ENCODE data around the gene KCNG3.

The KCNG3 gene

GRCh38 chr2:42486145-42486906 is 7.5 kb downstream of the KCNG3 start:
- no peak for TF ChIP-seq CTCF (IDR thresholded peaks at IDR 0.05)
- no peak for DNase-seq (ENCODE audit: low spot score)

GRCh38 chr2:42480402-42480801 is 13.4 kb downstream of the KCNG3 start:
- TF ChIP-seq CTCF (IDR thresholded peaks at IDR 0.05): no peak
- no peak overlapping the region for H3K4me3 ChIP-seq
- no peak overlapping the region for H3K27ac ChIP-seq
- no peak for DNase-seq (ENCODE audit: low spot score)

More at GRCh38 chr2:42486145-42486906, 7.5 kb downstream of the KCNG3 start:
- Histone ChIP-seq H3K4me3 (no peak overlapping the region), H3K27ac (no peak overlapping the region)

- no peak for TF ChIP-seq CTCF (IDR thresholded peaks at IDR 0.05)
- no peak for DNase-seq (ENCODE audit: low spot score)
- Histone ChIP-seq H3K4me3 (no peak overlapping the region), H3K27ac (no peak overlapping the region)
Measured at GRCh38 chr2:42474765-42475454, 18.9 kb downstream of the KCNG3 start.

- Histone ChIP-seq H3K27ac (no peak overlapping the region), H3K4me3 (no peak overlapping the region)
- no peak for DNase-seq (ENCODE audit: low spot score)
- TF ChIP-seq CTCF (IDR thresholded peaks at IDR 0.05): no peak
Measured at GRCh38 chr2:42470706-42471105, 23.1 kb downstream of the KCNG3 start.

- no peak overlapping the region for H3K27ac ChIP-seq
- H3K4me3 ChIP-seq: no peak overlapping the region
- no peak for DNase-seq (ENCODE audit: low spot score)
- no peak for TF ChIP-seq CTCF (IDR thresholded peaks at IDR 0.05)
Measured at GRCh38 chr2:42464631-42465030, 29.2 kb downstream of the KCNG3 start.

GRCh38 chr2:42463570-42463969 is 30.2 kb downstream of the KCNG3 start:
- no peak overlapping the region for H3K27ac ChIP-seq
- H3K4me3 ChIP-seq: no peak overlapping the region
- no peak for DNase-seq (ENCODE audit: low spot score)
- TF ChIP-seq CTCF (IDR thresholded peaks at IDR 0.05): no peak

GRCh38 chr2:42459296-42459695 is 34.5 kb downstream of the KCNG3 start:
- no peak overlapping the region for H3K27ac ChIP-seq
- H3K4me3 ChIP-seq: no peak overlapping the region
- DNase-seq (ENCODE audit: low spot score): no peak
- no peak for TF ChIP-seq CTCF (IDR thresholded peaks at IDR 0.05)

All from coronary artery (tissue), 2 donors.